ENCODE results near the gene MRPS26.
"Not testable (repeated sequence)": the region's sequence is repeated elsewhere in the genome, so short reads cannot be mapped to it uniquely, and the experiment has no call there.

The MRPS26 gene

GRCh38 chr20:3072530-3073250, 26.8 kb downstream of the MRPS26 start:
- no peak for DNase-seq (ENCODE audit: extremely low read depth in 1 of 2, low read depth in 1 of 2)

GRCh38 chr20:3073251-3073643, 27.4 kb downstream of the MRPS26 start:
- DNase-seq (ENCODE audit: extremely low read depth in 1 of 2, low read depth in 1 of 2) = not testable (repeated sequence)

DNA sequence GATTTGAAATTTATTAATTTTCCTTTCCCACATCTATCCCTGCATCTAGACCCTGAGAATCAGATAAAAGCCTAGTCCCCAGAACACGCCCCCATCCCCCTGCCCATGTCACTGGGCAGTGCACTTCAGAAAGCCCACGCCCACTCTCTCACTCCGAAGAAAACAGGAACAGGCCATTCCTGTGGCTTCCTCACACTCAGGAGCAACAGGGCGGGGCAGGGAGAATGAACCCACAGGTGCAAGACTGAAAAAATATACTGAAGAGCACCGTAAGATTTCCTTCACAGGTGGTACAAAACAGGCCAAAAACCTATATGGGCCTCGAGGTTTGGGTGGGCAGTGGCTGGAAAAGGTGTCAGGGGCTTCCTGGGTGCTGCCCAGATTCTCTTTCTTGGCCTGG, 29.0 kb downstream of the MRPS26 start:
- no peak for DNase-seq (ENCODE audit: extremely low read depth in 1 of 2, low read depth in 1 of 2)

- DNase-seq (ENCODE audit: extremely low read depth in 1 of 2, low read depth in 1 of 2) = not testable (repeated sequence)
Measured at GRCh38 chr20:3075315-3075714, 29.5 kb downstream of the MRPS26 start.

DNA sequence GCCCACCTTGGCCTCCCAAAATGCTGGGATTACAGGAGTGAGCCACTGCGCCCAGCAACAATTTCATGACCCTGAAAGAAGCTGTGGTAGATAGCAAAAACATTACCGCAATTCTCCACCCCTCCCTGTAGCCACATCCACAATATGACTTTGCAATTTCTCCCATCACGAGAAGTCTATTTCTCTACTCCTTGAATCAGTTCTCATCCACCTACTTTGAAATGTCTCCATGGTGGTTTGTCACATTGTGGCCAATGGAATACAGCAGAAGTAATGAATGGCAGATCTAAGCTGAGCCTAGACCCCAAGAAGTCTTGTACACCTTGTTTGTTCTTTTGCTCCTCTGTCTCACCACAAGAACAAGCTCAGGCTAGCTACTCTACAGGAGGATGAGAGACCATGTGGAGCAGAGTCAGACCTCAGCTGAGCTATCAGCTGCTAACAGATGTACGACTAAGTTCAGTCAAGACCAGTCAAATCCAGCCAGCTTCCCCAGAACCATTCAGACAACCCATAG, 31.8 kb downstream of the MRPS26 start:
- no peak for DNase-seq (ENCODE audit: extremely low read depth in 1 of 2, low read depth in 1 of 2)

DNA sequence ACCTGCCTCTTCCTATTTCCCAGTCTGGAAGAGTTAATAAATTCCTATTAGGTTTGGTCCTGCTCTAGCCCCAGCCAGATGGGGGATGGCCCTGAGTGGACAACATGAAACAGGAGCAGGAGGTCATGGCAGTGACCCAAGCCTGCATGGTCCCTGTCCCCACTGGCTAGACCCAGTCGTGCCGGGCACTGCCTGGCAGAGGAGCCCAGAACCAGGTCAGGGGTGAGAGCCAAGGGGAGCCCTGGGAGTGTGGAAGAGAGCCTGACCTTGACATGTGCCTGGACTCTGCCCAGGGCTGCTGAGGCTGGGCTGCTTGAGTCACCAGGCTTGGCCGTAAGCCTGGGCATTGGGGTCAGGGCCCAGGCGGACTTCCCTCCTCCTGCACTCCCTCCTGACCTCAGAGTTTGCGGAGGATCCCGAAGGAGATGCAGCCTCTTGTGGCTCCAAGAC, 35.1 kb downstream of the MRPS26 start:
- DNase-seq (ENCODE audit: extremely low read depth in 1 of 2, low read depth in 1 of 2) = no peak

GRCh38 chr20:3081641-3082040, 35.8 kb downstream of the MRPS26 start:
- DNase-seq (ENCODE audit: extremely low read depth in 1 of 2, low read depth in 1 of 2) = no peak

- DNase-seq (ENCODE audit: extremely low read depth in 1 of 2, low read depth in 1 of 2) = no peak
Measured at GRCh38 chr20:3082306-3082951, 36.6 kb downstream of the MRPS26 start.

DNA sequence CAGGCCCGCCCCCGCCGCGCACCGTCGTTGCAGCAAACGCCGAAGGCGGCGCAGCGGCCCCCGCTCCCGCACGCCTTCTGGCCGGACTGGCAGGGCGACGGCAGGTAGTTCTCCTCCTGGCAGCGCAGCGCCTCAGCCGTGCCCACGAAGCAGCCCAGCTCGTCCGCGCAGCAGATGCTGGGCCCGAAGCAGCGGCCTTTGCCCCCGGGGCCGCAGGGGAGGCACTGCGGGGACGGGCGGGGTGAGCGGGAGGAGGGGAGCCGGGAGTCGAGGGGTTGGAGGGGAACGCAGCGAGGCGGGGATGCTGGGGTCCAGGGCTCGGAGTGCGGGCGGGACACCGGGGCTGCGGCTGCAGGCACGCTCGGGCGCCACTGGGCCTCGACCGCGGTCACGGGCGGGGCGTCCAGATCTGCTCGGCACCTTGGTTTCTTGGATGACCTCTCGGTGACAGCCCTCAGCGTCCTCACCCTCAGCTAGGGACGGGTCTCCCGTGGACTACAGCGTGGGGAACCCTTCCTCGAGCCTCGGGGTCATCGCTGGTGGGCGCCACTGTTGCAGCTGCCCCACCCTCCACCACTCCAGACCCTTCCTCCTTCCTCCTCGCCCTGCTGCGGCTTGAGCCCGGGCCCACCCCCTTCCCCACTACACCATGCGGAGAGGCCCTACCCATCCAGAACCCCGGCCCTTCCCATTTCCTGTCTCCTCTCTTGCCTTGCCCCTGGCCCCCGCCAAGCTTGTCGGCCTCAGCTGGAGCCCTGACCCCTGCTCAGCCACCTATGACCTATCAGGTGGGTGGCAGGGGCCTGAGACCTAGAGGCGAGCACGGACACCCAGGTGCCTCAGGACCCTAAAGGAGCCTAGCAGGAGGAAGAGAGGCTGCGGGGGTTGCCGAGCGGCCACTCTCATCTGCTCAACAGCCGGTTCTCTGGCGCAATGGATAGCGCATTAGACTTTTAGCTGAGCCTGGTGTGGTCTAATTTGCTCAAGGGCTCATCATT, 37.4 kb downstream of the MRPS26 start:
- no peak for DNase-seq (ENCODE audit: extremely low read depth in 1 of 2, low read depth in 1 of 2)

DNA sequence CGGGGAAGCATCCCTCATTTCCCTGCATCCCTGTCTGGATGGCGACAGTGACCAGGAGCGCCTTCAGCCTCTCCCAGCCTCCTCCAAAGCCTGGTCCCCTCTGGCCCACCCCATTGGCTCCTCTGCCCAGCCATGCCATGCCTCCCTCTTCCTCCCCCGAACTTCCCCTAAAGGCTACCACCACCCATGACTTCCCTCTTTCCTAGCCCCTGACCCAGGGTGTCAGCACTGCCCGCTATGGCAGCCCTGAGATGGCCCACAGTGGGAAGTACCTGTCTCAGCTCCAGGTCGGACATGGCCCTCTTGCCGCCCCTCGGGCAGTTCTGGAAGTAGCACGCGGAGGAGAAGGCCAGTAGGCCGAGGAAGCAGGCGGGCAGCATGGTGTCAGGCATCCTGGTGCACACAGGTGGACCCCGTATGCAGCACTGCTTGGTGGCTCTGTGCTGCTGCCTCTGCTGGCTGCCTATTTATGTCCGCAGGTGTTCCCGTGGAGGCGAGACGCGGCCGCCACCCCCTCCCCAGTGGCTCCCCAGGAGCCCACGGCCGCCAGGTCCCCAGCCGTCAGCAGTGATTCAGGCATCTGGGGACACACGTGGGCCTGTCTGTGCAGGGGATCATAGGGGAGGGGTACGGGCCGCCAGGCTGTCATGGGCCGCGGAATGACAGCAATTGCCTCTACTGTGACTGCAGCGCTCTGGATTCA, 38.6 kb downstream of the MRPS26 start, which contains the start of gene AVP:
Gene AVP, minus strand, starts transcription at position 442 of the 703 bp plus-strand sequence. Its CDS starts 50 bp downstream, at position 392.
- no peak for DNase-seq (ENCODE audit: extremely low read depth in 1 of 2, low read depth in 1 of 2)

GRCh38 chr20:3084986-3085360, 39.1 kb downstream of the MRPS26 start:
- no peak for DNase-seq (ENCODE audit: extremely low read depth in 1 of 2, low read depth in 1 of 2)

DNA sequence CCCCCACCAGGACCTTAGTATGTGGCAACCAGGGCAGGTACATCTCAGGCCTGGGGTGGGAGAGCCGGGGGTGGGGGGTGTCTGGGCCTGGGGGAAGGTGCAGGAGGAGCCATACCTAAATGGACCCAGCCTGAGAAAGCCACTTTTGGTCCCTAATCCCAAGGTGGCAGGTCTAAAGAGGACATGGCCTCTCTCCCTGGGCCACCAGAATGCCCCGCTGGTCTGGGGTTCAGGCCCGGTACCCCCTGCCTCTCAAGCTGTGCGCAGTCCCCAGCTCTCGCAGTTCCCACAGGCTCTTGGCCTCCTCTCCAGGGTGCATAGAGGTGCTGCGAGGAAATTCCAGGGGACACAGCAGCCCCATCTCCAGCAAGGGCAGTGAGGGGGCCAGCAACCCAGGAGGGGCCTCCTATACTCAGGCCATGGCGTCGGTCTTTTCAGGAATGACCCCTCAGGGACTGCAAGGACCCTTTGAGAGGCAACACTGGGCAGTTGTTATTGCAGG, 39.8 kb downstream of the MRPS26 start:
- DNase-seq (ENCODE audit: extremely low read depth in 1 of 2, low read depth in 1 of 2) = no peak

DNA sequence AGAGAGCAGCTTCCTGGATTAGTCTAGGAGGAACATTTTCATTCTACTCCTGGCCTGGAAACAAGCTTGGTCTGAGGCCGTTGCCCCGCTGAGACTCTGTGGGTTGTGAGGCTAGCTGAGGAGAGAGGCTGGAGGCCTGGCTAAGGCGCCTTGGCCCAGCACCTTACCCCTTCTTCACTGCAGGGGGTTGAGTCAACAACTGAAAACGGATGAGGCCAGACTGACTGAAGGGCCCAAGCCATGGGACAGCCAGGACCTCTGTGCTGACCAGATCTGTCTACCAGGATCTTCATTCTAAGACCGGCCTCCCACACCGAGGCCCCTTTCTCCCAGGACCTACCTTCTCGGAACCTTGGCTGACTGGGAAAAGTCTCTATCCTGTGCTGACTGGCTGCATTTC, 42.2 kb downstream of the MRPS26 start:
- DNase-seq (ENCODE audit: extremely low read depth in 1 of 2, low read depth in 1 of 2) = no peak

DNA sequence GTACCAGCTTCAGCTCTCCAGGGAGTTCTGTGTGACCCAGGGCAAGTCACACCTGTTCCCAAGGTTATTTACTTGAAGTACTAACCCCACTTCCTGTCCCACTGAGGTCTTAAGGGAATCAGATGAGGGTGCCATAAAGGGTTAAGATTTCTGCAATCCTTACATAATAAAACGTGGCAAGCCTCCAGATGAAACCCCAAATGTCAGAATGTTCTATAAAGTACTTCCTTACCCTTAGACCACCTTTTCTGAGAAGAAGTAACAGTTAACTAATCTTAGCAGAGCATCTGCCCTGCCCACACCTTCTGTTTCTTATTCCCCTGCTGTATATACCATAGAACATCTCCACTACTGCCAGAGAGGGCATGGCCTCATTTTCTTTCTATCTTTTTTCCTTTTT, 44.7 kb downstream of the MRPS26 start:
- no peak for DNase-seq (ENCODE audit: extremely low read depth in 1 of 2, low read depth in 1 of 2)

- DNase-seq (ENCODE audit: extremely low read depth in 1 of 2, low read depth in 1 of 2) = no peak
Measured at GRCh38 chr20:3092611-3093379, 46.9 kb downstream of the MRPS26 start.

GRCh38 chr20:3093861-3094361, 48.1 kb downstream of the MRPS26 start:
- no peak for DNase-seq (ENCODE audit: extremely low read depth in 1 of 2, low read depth in 1 of 2)

DNA sequence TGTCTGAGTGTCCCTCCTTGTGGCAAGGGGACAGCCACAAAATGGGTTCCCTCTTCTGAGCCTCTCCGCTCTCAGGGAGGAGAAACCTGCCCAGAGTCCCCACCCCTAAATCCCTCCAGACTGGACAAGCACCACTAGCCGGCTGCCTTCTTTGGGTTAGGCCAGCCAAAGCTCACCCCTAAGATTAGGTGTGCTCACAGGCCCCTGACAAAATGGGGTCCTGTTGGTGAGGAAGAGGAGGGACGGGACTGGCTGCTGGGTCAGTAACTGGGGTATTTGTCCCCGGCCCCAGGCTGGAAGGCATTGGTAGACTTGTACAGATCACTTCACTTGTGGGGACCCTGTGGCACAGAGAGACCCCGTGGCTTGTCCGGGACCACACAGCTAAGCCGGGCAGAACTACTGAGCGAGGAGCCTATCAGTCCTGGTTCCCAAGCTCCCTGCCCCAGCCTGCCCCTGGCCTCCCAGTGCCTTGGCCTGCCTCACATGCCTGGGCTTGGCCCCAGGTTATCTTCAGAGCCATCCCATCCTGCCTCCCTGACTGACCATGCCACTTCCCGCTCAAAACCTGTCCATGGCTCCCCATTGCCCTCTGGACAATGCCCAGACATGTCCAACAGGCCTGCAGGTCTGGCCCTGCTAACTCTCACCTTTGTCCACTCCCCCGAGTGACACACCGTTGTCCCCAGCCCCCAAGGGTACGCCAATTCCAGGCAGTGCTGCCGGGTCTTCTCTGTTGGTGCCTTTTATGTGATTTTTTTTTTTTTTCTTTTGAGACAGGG, 49.2 kb downstream of the MRPS26 start:
- no peak for DNase-seq (ENCODE audit: extremely low read depth in 1 of 2, low read depth in 1 of 2)

Measured in stimulated activated CD8-positive, alpha-beta memory T cell treated with anti-CD3 and anti-CD28 coated beads, Interleukin-7, amount 100 ng/mL, for 48 hours (primary cell).